Measurements from ENCODE around the gene EMX1. TPM values are rescaled to one million over a fixed set of nuclear protein-coding genes. Genes with fewer than 3 reads are reported as not detected.

EMX1 gene
- polyA plus RNA-seq, 3 donors: not detected

DNA sequence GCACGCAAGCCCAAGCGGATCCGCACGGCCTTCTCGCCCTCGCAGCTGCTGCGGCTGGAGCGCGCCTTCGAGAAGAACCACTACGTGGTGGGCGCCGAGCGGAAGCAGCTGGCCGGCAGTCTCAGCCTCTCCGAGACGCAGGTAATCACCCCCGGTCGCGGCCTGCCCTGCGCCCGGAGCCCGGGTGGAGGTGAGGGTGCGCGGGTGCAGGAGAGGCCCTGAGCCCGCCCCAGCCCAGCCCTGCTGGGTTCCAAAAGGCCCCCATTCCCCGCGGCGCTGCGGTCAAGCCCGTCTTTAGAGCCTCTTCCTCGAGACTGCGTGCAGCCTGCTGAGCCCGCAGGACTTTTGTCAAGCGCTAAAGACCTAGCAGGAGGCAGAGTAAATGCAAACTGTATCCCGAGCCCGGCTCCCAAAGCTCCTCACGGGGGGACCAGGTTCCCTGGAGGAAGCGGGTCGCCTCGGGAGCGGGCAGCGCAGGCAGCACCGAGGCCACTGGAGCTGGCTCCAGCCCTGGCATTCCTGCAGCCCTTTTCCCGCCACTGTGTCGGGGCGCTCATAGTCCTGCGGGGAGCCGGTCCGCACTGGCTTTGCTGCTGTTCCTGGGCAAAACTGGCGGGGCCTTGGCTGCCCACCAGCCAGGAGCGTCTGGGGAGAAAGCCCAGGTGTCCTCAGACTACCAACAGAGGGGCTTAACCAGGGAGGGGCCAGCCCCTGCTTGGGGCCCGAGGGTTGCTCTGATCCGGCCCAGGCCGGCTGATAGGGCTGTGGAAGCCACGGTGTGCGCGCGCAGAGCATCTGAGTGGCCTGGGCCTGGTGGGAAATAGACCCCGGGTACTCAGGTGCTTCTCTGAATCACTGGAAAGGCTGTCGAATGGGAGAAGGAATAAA lies 7.3 kb downstream of the EMX1 start:
- Histone ChIP-seq H4K20me1 (ENCODE audit: insufficient read depth, low read length) (no peaks in the 10 kb centered on the region), H3K36me3 (replicated peaks in 1 of 2; ENCODE audit: control insufficient read depth in 1 of 2, insufficient read depth in 2 of 2, low read length in 2 of 2) (no peaks in the 10 kb centered on the region), H3K27ac (ENCODE audit: low read depth in 1 of 2, low read length in 2 of 2) (no peak overlapping the region), H2AFZ (ENCODE audit: insufficient read depth, low read depth, low read length, poor library complexity, severe bottlenecking) (no peak overlapping the region), H3K4me3 (replicated peaks in 1 of 3; ENCODE audit: low read depth in 2 of 3, low read length in 3 of 3) (no peak overlapping the region), H3K4me2 (replicated peaks; ENCODE audit: extremely low read depth, low read length, poor library complexity, severe bottlenecking) (no peak overlapping the region), H3K79me2 (ENCODE audit: insufficient read depth, low read length) (no peaks in the 10 kb centered on the region), H3K4me1 (ENCODE audit: control insufficient read depth in 1 of 2, insufficient read depth in 2 of 2, low read length in 2 of 2) (peaks cover 10 to 12% of the 10 kb centered on the region in 2 donors), H3K9ac (ENCODE audit: insufficient read depth, low read length, poor library complexity, severe bottlenecking) (no peak overlapping the region), H3K27me3 (ENCODE audit: control insufficient read depth in 2 of 2, insufficient read depth in 2 of 2, low read length in 2 of 2) (peaks cover 91 to 100% of the 10 kb centered on the region in 2 donors), H3K9me3 (replicated peaks in 1 of 2; ENCODE audit: control insufficient read depth in 1 of 2, insufficient read depth in 1 of 2, low read length in 2 of 2) (peaks cover 4 to 57% of the 10 kb centered on the region in 2 donors)
- Mint-ChIP-seq H3K36me3 (no peaks in the 10 kb centered on the region), H3K9me3 (peaks cover 0 to 10% (median 0%) of the 10 kb centered on the region in 7 donors), H3K4me3 (peak overlapping the region in 1 of 2 donors; percentile 75), H3K4me1 (peaks cover 12% of the 10 kb centered on the region), H3K27ac (no peak overlapping the region), H3K27me3 (ENCODE audit: low read depth in 3 of 3) (peaks cover 57 to 62% (median 62%) of the 10 kb centered on the region in 3 donors)
- intact Hi-C loops (cut with micrococcal nuclease): no loop called here
- WGBS (ENCODE audit: insufficient coverage): 5% methylated on average over 61 of the region's 61 CpGs
- TF ChIP-seq, protein P1, sequence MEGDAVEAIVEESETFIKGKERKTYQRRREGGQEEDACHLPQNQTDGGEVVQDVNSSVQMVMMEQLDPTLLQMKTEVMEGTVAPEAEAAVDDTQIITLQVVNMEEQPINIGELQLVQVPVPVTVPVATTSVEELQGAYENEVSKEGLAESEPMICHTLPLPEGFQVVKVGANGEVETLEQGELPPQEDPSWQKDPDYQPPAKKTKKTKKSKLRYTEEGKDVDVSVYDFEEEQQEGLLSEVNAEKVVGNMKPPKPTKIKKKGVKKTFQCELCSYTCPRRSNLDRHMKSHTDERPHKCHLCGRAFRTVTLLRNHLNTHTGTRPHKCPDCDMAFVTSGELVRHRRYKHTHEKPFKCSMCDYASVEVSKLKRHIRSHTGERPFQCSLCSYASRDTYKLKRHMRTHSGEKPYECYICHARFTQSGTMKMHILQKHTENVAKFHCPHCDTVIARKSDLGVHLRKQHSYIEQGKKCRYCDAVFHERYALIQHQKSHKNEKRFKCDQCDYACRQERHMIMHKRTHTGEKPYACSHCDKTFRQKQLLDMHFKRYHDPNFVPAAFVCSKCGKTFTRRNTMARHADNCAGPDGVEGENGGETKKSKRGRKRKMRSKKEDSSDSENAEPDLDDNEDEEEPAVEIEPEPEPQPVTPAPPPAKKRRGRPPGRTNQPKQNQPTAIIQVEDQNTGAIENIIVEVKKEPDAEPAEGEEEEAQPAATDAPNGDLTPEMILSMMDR (IDR thresholded peaks at IDR 0.05): no peak
- no peak for DNase-seq

DNA sequence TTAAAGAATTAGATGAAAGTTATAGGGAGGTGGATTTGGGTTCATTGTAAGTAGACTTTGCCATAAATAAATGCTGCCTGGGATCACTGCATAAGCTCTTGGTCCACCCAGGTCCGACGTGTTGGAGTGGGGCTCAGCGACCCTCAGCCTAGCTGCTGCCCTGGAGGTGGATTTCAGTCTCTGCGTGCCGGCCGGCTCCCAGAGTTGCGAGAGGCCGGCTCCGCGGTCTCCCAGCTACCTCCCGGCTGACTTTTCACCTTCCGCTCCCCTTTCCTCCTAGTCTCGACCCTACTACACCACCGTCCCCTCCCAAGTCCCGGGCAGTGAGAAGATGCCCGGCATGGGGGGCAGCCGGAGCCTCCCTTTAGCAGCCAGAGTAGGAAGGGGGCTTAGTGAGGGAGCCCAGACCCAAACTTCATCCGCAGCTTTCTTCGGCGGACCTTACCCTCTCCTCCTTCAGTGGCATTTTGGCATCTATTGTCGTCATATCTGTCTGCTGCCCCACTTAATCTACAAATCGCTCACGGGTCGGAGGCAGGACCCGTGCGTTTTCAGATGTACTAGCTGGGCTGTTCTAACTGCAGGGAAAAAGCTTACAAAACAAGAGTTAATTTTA lies 8.1 kb downstream of the EMX1 start:
- TF ChIP-seq, protein P1 (IDR thresholded peaks at IDR 0.05): no peak
- 7% methylated on average over 10 of the region's 26 CpGs for WGBS (ENCODE audit: insufficient coverage)
- Mint-ChIP-seq H3K27me3 (ENCODE audit: low read depth in 3 of 3) (peaks cover 48 to 54% (median 53%) of the 10 kb centered on the region in 3 donors), H3K4me3 (peak overlapping the region in 1 of 2 donors; percentile 75), H3K36me3 (no peaks in the 10 kb centered on the region), H3K27ac (no peak overlapping the region), H3K9me3 (peaks cover 0 to 8% (median 0%) of the 10 kb centered on the region in 7 donors), H3K4me1 (peaks cover 7% of the 10 kb centered on the region)
- peaks cover 0 to 52% of the 10 kb centered on the region in 2 donors for H3K9me3 ChIP-seq (replicated peaks in 1 of 2; ENCODE audit: control insufficient read depth in 1 of 2, insufficient read depth in 1 of 2, low read length in 2 of 2)
- no peak overlapping the region for H3K9ac ChIP-seq (ENCODE audit: insufficient read depth, low read length, poor library complexity, severe bottlenecking)
- H4K20me1 ChIP-seq (ENCODE audit: insufficient read depth, low read length): no peaks in the 10 kb centered on the region
- H3K4me1 ChIP-seq (ENCODE audit: control insufficient read depth in 1 of 2, insufficient read depth in 2 of 2, low read length in 2 of 2): peaks cover 5 to 6% of the 10 kb centered on the region in 2 donors
- peaks cover 91 to 100% of the 10 kb centered on the region in 2 donors for H3K27me3 ChIP-seq (ENCODE audit: control insufficient read depth in 2 of 2, insufficient read depth in 2 of 2, low read length in 2 of 2)
- H2AFZ ChIP-seq (ENCODE audit: insufficient read depth, low read depth, low read length, poor library complexity, severe bottlenecking): no peak overlapping the region
- intact Hi-C loops (cut with micrococcal nuclease): no loop called here
- no peaks in the 10 kb centered on the region for H3K79me2 ChIP-seq (ENCODE audit: insufficient read depth, low read length)
- no peak overlapping the region for H3K27ac ChIP-seq (ENCODE audit: low read depth in 1 of 2, low read length in 2 of 2)
- no peak overlapping the region for H3K4me3 ChIP-seq (replicated peaks in 1 of 3; ENCODE audit: low read depth in 2 of 3, low read length in 3 of 3)
- no peak overlapping the region for H3K4me2 ChIP-seq (replicated peaks; ENCODE audit: extremely low read depth, low read length, poor library complexity, severe bottlenecking)
- no peaks in the 10 kb centered on the region for H3K36me3 ChIP-seq (replicated peaks in 1 of 2; ENCODE audit: control insufficient read depth in 1 of 2, insufficient read depth in 2 of 2, low read length in 2 of 2)
- DNase-seq: no peak

All from CD14-positive monocyte (primary cell).